A549 treated with CpdA at 1 μM for 4 hours (cell line): ENCODE measurements around the gene TMPRSS15. TPM values are rescaled to one million over a fixed set of nuclear protein-coding genes. Genes with fewer than 3 reads are reported as not detected.

ENCODE experiments used
- total RNA-seq: library from RNA; stranded (reverse); fragments of 200-300 nt; extraction: Qiagen RNA extraction; gene quantifications from 5 replicates; pipeline ENCODE4 v1.2.3, GENCODE V29; 2022; ENCODE audit warnings: low read depth

TMPRSS15 gene
- total RNA-seq = not detected in 5 replicates

GRCh38 chr21:18403735-18404450 lies at the start of gene TMPRSS15:
Gene TMPRSS15, minus strand, starts transcription at chr21:18403785. Its CDS starts 163 bp downstream, at chr21:18403622.

GRCh38 chr21:18244671-18245463 lies 158.7 kb downstream of the TMPRSS15 start, which contains the start of gene CHODL:
Gene CHODL, plus strand, starts transcription at chr21:18244833. Its CDS starts 391 bp downstream, at chr21:18245224.

Other genes with a start within 250 kb of the TMPRSS15 start
- gene CHODL, start 159.0 kb downstream of the TMPRSS15 start, total RNA-seq = not detected in 5 replicates